Nephron (organoid): ENCODE results near the gene NINJ1.

Source experiments
- H3K27ac Mint-ChIP-seq, 3 experiments: 2 replicates each; pipeline ENCODE4 v1.8.0; 2020; ENCODE audit warnings: mixed read lengths in 3 of 3, mild to moderate bottlenecking in 2 of 3, moderate library complexity in 1 of 3
- H3K27me3 Mint-ChIP-seq: 2 replicates; pipeline ENCODE4 v1.8.0; 2021; ENCODE audit warnings: low read depth, mild to moderate bottlenecking, moderate library complexity, mixed read lengths
- H3K36me3 Mint-ChIP-seq: 2 replicates; pipeline ENCODE4 v1.8.0; 2020; ENCODE audit warnings: low read depth, mixed read lengths
- H3K4me1 Mint-ChIP-seq: 2 replicates; pipeline ENCODE4 v1.8.0; 2020; ENCODE audit warnings: mixed read lengths
- H3K4me3 Mint-ChIP-seq, 3 experiments: 2 replicates each; pipeline ENCODE4 v1.8.0; 2020; ENCODE audit warnings: mild to moderate bottlenecking in 3 of 3, mixed read lengths in 3 of 3, moderate library complexity in 2 of 3
- H3K9me3 Mint-ChIP-seq: 2 replicates; pipeline ENCODE4 v1.8.0; 2020; ENCODE audit warnings: mixed read lengths
- CTCF ChIP-seq, 3 experiments: fragments of 200-600 bp; sonication (generic); IDR thresholded peaks; one replicate each; pipeline ENCODE4 v1.5.0; 2021; ENCODE audit warnings: antibody characterized with exemption in 3 of 3; ENCODE audit not compliant: unreplicated experiment in 3 of 3

NINJ1 gene

GRCh38 chr9:93077367-93077766 is 56.7 kb downstream of the NINJ1 start:
- Mint-ChIP-seq H3K4me1 (peaks cover 13% of the 10 kb centered on the region), H3K9me3 (no peaks in the 10 kb centered on the region), H3K4me3 (no peak overlapping the region), H3K36me3 (no peaks in the 10 kb centered on the region), H3K27ac (no peak overlapping the region), H3K27me3 (no peaks in the 10 kb centered on the region)
- no peak for TF ChIP-seq CTCF (IDR thresholded peaks at IDR 0.05; ENCODE audit: unreplicated experiment in 3 of 3)

GRCh38 chr9:93076792-93077128 is 57.3 kb downstream of the NINJ1 start:
- peaks cover 14% of the 10 kb centered on the region for H3K4me1 Mint-ChIP-seq
- H3K27ac Mint-ChIP-seq = no peak overlapping the region
- no peaks in the 10 kb centered on the region for H3K9me3 Mint-ChIP-seq
- TF ChIP-seq CTCF (IDR thresholded peaks at IDR 0.05; ENCODE audit: unreplicated experiment in 3 of 3) = no peak
- no peak overlapping the region for H3K4me3 Mint-ChIP-seq
- H3K36me3 Mint-ChIP-seq = no peaks in the 10 kb centered on the region
- H3K27me3 Mint-ChIP-seq = no peaks in the 10 kb centered on the region

GRCh38 chr9:93076101-93076791 is 57.8 kb downstream of the NINJ1 start:
- no peaks in the 10 kb centered on the region for H3K27me3 Mint-ChIP-seq
- no peaks in the 10 kb centered on the region for H3K9me3 Mint-ChIP-seq
- peaks cover 15% of the 10 kb centered on the region for H3K4me1 Mint-ChIP-seq
- no peaks in the 10 kb centered on the region for H3K36me3 Mint-ChIP-seq
- H3K27ac Mint-ChIP-seq = no peak overlapping the region
- TF ChIP-seq CTCF (IDR thresholded peaks at IDR 0.05; ENCODE audit: unreplicated experiment in 3 of 3) = no peak
- no peak overlapping the region for H3K4me3 Mint-ChIP-seq

GRCh38 chr9:93072383-93072795 is 61.7 kb downstream of the NINJ1 start:
- peak overlapping the region in 2 of 3 experiments; percentile 76 to 78 for H3K27ac Mint-ChIP-seq
- no peaks in the 10 kb centered on the region for H3K36me3 Mint-ChIP-seq
- peaks cover 15% of the 10 kb centered on the region for H3K4me1 Mint-ChIP-seq

More at GRCh38 chr9:93072383-93072795, 61.7 kb downstream of the NINJ1 start:
- H3K4me3 Mint-ChIP-seq = no peak overlapping the region
- H3K27me3 Mint-ChIP-seq = no peaks in the 10 kb centered on the region
- no peak for TF ChIP-seq CTCF (IDR thresholded peaks at IDR 0.05; ENCODE audit: unreplicated experiment in 3 of 3)
- H3K9me3 Mint-ChIP-seq = no peaks in the 10 kb centered on the region
